K562 (cell line): ENCODE data around the gene AGGF1. TPM values are rescaled to one million over a fixed set of nuclear protein-coding genes. Genes with fewer than 3 reads are reported as not detected.

Experiments
- ATAC-seq: fragments of 200-7000 bp; cut with Tn5 transposase; 3 replicates; pipeline ENCODE4 v1.9.1; 2020; ENCODE audit warnings: moderate library complexity
- BruUV-seq: library from RNA; stranded (reverse); fragments of 400-500 nt; replicated peaks from 2 replicates; lab custom pipeline; 2021; lab: Mats Ljungman, UMichigan
- CTCF ChIA-PET: fragments of 300-600 bp; formaldehyde crosslinking; extraction: SDS; loops from one replicate; lab custom pipeline; 2021; ENCODE audit warnings: low intra/inter-chr PET ratio; lab: Yijun Ruan, JAX
- POLR2A ChIA-PET: fragments of 300-600, 350-650 bp; sonication (Branson Sonifier 250); formaldehyde crosslinking; extraction: SDS; loops from one replicate; lab custom pipeline; 2021; ENCODE audit warnings: antibody characterized with exemption, inconsistent platforms; lab: Yijun Ruan, JAX
- DNase-seq, 4 experiments: peaks; one replicate each; pipeline versions ENCODE4 v3.0.0 to v3.0.0-alpha.2; 2011 to 2018; ENCODE audit warnings: low spot score in 3 of 4, mixed read lengths in 3 of 4; ENCODE audit errors: extremely low read depth in 1 of 4
- FAIRE-seq: peaks from 2 replicates; lab custom pipeline; 2011; peaks lifted over from hg19 to GRCh38; lab: Jason Lieb, UNC
- H2AFZ ChIP-seq: 2 replicates; pipeline ENCODE4 v1.6.0; 2011; ENCODE audit warnings: low read depth, low read length, control low read depth, inconsistent platforms
- H3K27ac ChIP-seq: fragments of 200-600 bp; 3 replicates; pipeline ENCODE4 v1.8.0; 2011; ENCODE audit warnings: low read depth, mild to moderate bottlenecking, control low read depth, inconsistent platforms, low read length, moderate library complexity, mixed read lengths; ENCODE audit errors: extremely low read depth
- H3K27me3 ChIP-seq, 2 experiments: fragments of 300-600 bp in 1 of 2; 2 replicates in 1 of 2; 3 replicates in 1 of 2; pipeline versions ENCODE4 v1.6.0 to v1.8.0; 2011; ENCODE audit warnings: inconsistent platforms in 2 of 2, low read length in 2 of 2, mild to moderate bottlenecking in 1 of 2, mixed read lengths in 1 of 2, moderate library complexity in 1 of 2; ENCODE audit not compliant: control insufficient read depth in 2 of 2, insufficient read depth in 2 of 2
- H3K36me3 ChIP-seq: fragments of 300-600 bp; 3 replicates; pipeline ENCODE4 v1.8.0; 2011; ENCODE audit warnings: mild to moderate bottlenecking, low read length, inconsistent platforms; ENCODE audit not compliant: control insufficient read depth, insufficient read depth
- H3K4me1 ChIP-seq, 2 experiments: fragments of 200-600 bp in 1 of 2; replicated peaks in 1 of 2; 2 replicates in 1 of 2; 3 replicates in 1 of 2; pipeline versions ENCODE4 v1.5.1 to v1.8.0; 2011; ENCODE audit warnings: inconsistent platforms in 2 of 2, low read length in 2 of 2, mild to moderate bottlenecking in 1 of 2, mixed read lengths in 1 of 2, moderate library complexity in 1 of 2; ENCODE audit not compliant: control insufficient read depth in 2 of 2, insufficient read depth in 2 of 2
- H3K4me2 ChIP-seq: 2 replicates; pipeline ENCODE4 v1.6.1; 2011; ENCODE audit warnings: low read length, control low read depth, inconsistent platforms, mixed read lengths; ENCODE audit not compliant: insufficient read depth
- H3K4me3 ChIP-seq: fragments of 200-600 bp; sonication (generic), shearing (Covaris generic); 2 replicates; pipeline ENCODE4 v1.5.1; 2016; ENCODE audit warnings: control low read depth, inconsistent platforms
- H3K79me2 ChIP-seq: fragments of 200-600 bp; 3 replicates; pipeline ENCODE4 v1.8.0; 2011; ENCODE audit warnings: low read length, inconsistent platforms; ENCODE audit not compliant: control insufficient read depth, insufficient read depth
- H3K9ac ChIP-seq, 2 experiments: 2 replicates each; pipeline versions ENCODE4 v1.6.0 to v1.6.1; 2011; ENCODE audit warnings: low read depth in 2 of 2, low read length in 2 of 2, control low read depth in 1 of 2, inconsistent platforms in 1 of 2, mild to moderate bottlenecking in 1 of 2, mixed read lengths in 1 of 2; ENCODE audit not compliant: insufficient read depth in 1 of 2
- H3K9me1 ChIP-seq: one replicate; pipeline ENCODE4 v1.6.0; 2011; ENCODE audit warnings: inconsistent platforms, mild to moderate bottlenecking, low read length, moderate library complexity; ENCODE audit not compliant: control insufficient read depth, insufficient read depth
- H3K9me3 ChIP-seq: replicated peaks from 2 replicates; pipeline ENCODE4 v1.5.1; 2011; ENCODE audit warnings: low read depth, low read length, inconsistent platforms; ENCODE audit not compliant: control insufficient read depth, insufficient read depth
- H4K20me1 ChIP-seq: replicated peaks from 2 replicates; pipeline ENCODE4 v1.6.1; 2011; ENCODE audit warnings: low read length, inconsistent platforms, mixed read lengths; ENCODE audit not compliant: control insufficient read depth, insufficient read depth
- CREBBP ChIP-seq: IDR thresholded peaks from one replicate; pipeline ENCODE4 v1.6.1; 2012; ENCODE audit warnings: low read depth, mild to moderate bottlenecking, control low read depth, inconsistent platforms, low read length
- GTF2E2 ChIP-seq: fragments of 200-800 bp; sonication (Bioruptor generic); IDR thresholded peaks from 2 replicates; pipeline ENCODE4 v1.6.1; 2016; ENCODE audit warnings: missing genetic modification characterization, missing compliant biosample characterization
- SPI1 ChIP-seq: IDR thresholded peaks from 2 replicates; pipeline ENCODE4 v1.6.1; 2011; ENCODE audit warnings: low read depth, low read length, control low read depth, borderline replicate concordance
- TEAD2 ChIP-seq: fragments of 450-650 bp; IDR thresholded peaks from 2 replicates; pipeline ENCODE4 v1.6.1; 2016; ENCODE audit warnings: missing genetic modification characterization, control low read depth, missing compliant biosample characterization
- TEAD4 ChIP-seq, 2 experiments: sonication (generic) in 1 of 2; formaldehyde crosslinking in 1 of 2; IDR thresholded peaks; 2 replicates each; pipeline versions ENCODE4 v1.6.1 to v1.8.0; 2012 to 2022; ENCODE audit warnings: borderline replicate concordance in 1 of 2, inconsistent platforms in 1 of 2, low read length in 1 of 2, mild to moderate bottlenecking in 1 of 2, missing genetic modification reagents in 1 of 2
- TSC22D4 ChIP-seq: fragments of 450-650 bp; IDR thresholded peaks from 2 replicates; pipeline ENCODE4 v1.6.1; 2016; ENCODE audit warnings: missing genetic modification characterization, missing biosample characterization, control low read depth
- ZNF197 ChIP-seq: fragments of 200-800 bp; sonication (Bioruptor generic); IDR thresholded peaks from 2 replicates; pipeline ENCODE4 v1.6.1; 2016; ENCODE audit warnings: low read depth, missing genetic modification characterization, missing compliant biosample characterization
- ZNF584 ChIP-seq: fragments of 200-800 bp; sonication (Bioruptor generic); IDR thresholded peaks from 2 replicates; pipeline ENCODE4 v1.6.1; 2016; ENCODE audit warnings: low read depth, mild to moderate bottlenecking, missing genetic modification characterization, missing compliant biosample characterization
- WGBS: fragments of 100-300 bp; shearing (Covaris generic); methylation state at CpG from one replicate; pipeline ENCODE4 v1.1.6; 2016; ENCODE audit warnings: low coverage, mixed read lengths; ENCODE audit not compliant: insufficient coverage; ENCODE audit errors: missing lambda C conversion rate; 5-methylcytosine and 5-hydroxymethylcytosine counted together
- in situ Hi-C: fragments of 300-500 bp; cut with MboI; formaldehyde crosslinking; loops from 4 replicates; pipeline ENCODE4 v1.15.0; 2018; ENCODE audit warnings: inconsistent platforms, mixed read lengths
- intact Hi-C: fragments of 100-400 bp; cut with micrococcal nuclease; formaldehyde crosslinking; loops from 2 replicates; pipeline ENCODE4 v1.14.2; 2022
- polyA plus RNA-seq, 8 experiments: library from polyadenylated mRNA; depleted of rRNA in 4 of 8; stranded (reverse) in 5 of 8; unstranded in 3 of 8; fragments of >200 nt; fragmentation: Nextera tagmentation in 2 of 8; fragmentation: Illumina TruSeq in 1 of 8; extraction: Ambion mirVana in 2 of 8; extraction: Trizol in 1 of 8; gene quantifications; 2 replicates each; pipeline versions ENCODE4 v1.2.1 to v1.2.3, GENCODE V29; 2011 to 2014; ENCODE audit warnings: inconsistent platforms in 1 of 8, missing spikeins in 1 of 8
- total RNA-seq, 7 experiments: library from RNA; depleted of rRNA in 6 of 7; stranded (reverse); fragments of >200 nt in 6 of 7; fragmentation: Illumina TruSeq in 2 of 7; extraction: Trizol in 2 of 7; gene quantifications; 2 replicates each; pipeline versions ENCODE4 v1.2.1 to v1.2.3, GENCODE V29; 2011 to 2021; ENCODE audit warnings: low replicate concordance in 1 of 7
- TF ChIP-seq, protein P1 (sequence below): fragments of 250-450 bp; sonication (Bioruptor Pico); IDR thresholded peaks from 2 replicates; pipeline ENCODE4 v1.4.0; 2020; ENCODE audit warnings: mild to moderate bottlenecking, moderate library complexity
- TF ChIP-seq, protein P2 (sequence below): sonication (generic); formaldehyde crosslinking; IDR thresholded peaks from 2 replicates; pipeline ENCODE4 v1.8.0; 2022; ENCODE audit warnings: mild to moderate bottlenecking, low read depth, missing genetic modification reagents
- TF ChIP-seq, protein P3 (sequence below): sonication (generic); formaldehyde crosslinking; IDR thresholded peaks from 2 replicates; pipeline ENCODE4 v1.8.0; 2022; ENCODE audit warnings: mild to moderate bottlenecking, missing genetic modification reagents

Gene AGGF1
- total and polyA plus RNA-seq, 9 of the 15 experiments (the other 6 are each of a cell fraction or from before 2014, with no cell fraction given), result 5.2 to 20.4 (median 13.4) TPM

DNA sequence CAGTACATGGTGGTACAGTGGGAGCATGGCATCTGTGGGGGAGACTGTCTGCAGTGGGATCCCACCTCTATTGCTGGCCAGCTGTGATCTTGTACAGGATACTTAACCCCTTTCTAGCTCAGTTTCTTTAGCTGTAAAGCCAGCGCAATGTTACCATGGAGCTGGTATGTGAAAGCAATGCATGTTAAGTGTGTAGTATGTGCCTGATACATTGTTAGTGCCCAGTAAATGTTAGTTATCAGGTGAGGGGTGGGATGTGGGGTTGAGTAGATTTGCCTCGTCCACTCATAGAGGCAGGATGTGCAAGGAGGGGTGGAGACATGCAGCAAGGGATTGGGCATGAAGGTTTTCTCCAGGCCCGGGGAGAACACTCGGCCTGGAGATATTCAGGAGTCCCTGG is 44.5 kb downstream of the AGGF1 start:
- POLR2A ChIA-PET, result no interaction called here
- H3K9me1 ChIP-seq, result no peaks in the 10 kb centered on the region
- H3K27me3 ChIP-seq, result no peaks in the 10 kb centered on the region
- no peak overlapping the region for H3K9ac ChIP-seq
- H3K4me1 ChIP-seq, result peaks cover 0 to 13% of the 10 kb centered on the region in 2 experiments; a peak in 3 of 5 replicates
- H3K4me3 ChIP-seq, result no peak overlapping the region
- H4K20me1 ChIP-seq, result no peaks in the 10 kb centered on the region
- 63% methylated on average over 4 of the region's 4 CpGs for WGBS
- no peaks in the 10 kb centered on the region for H3K9me3 ChIP-seq
- H3K36me3 ChIP-seq, result no peaks in the 10 kb centered on the region
- in situ Hi-C loops, result no loop called here
- FAIRE-seq (no peak), ATAC-seq (no peak), DNase-seq (no peak)
- H3K79me2 ChIP-seq, result no peaks in the 10 kb centered on the region
- no peak overlapping the region for H3K4me2 ChIP-seq
- no peak overlapping the region for H2AFZ ChIP-seq
- CTCF ChIA-PET, result no interaction called here
- intact Hi-C loops, result no loop called here
- H3K27ac ChIP-seq, result no peak overlapping the region
- BruUV-seq, result no TSS peak
- TF ChIP-seq, protein P1, sequence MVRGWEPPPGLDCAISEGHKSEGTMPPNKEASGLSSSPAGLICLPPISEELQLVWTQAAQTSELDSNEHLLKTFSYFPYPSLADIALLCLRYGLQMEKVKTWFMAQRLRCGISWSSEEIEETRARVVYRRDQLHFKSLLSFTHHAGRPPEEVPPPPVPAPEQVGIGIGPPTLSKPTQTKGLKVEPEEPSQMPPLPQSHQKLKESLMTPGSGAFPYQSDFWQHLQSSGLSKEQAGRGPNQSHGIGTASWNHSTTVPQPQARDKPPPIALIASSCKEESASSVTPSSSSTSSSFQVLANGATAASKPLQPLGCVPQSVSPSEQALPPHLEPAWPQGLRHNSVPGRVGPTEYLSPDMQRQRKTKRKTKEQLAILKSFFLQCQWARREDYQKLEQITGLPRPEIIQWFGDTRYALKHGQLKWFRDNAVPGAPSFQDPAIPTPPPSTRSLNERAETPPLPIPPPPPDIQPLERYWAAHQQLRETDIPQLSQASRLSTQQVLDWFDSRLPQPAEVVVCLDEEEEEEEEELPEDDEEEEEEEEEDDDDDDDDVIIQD (CRISPR knock-in tag), result no peak
- TF ChIP-seq TEAD4 (IDR thresholded peaks at IDR 0.05; ENCODE audit: low read length), result no peak
- no peak for TF ChIP-seq TEAD4 (CRISPR knock-in tag; IDR thresholded peaks at IDR 0.05; ENCODE audit: borderline replicate concordance)
- no peak for TF ChIP-seq CREBBP
- TF ChIP-seq SPI1, result no peak
- TF ChIP-seq ZNF197 (CRISPR knock-in tag), result no peak
- TF ChIP-seq, protein P2, sequence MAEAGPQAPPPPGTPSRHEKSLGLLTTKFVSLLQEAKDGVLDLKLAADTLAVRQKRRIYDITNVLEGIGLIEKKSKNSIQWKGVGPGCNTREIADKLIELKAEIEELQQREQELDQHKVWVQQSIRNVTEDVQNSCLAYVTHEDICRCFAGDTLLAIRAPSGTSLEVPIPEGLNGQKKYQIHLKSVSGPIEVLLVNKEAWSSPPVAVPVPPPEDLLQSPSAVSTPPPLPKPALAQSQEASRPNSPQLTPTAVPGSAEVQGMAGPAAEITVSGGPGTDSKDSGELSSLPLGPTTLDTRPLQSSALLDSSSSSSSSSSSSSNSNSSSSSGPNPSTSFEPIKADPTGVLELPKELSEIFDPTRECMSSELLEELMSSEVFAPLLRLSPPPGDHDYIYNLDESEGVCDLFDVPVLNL (CRISPR knock-in tag), result no peak
- TF ChIP-seq ZNF584 (CRISPR knock-in tag), result no peak
- no peak for TF ChIP-seq TEAD2 (tag)
- no peak for TF ChIP-seq TSC22D4
- TF ChIP-seq, protein P3, sequence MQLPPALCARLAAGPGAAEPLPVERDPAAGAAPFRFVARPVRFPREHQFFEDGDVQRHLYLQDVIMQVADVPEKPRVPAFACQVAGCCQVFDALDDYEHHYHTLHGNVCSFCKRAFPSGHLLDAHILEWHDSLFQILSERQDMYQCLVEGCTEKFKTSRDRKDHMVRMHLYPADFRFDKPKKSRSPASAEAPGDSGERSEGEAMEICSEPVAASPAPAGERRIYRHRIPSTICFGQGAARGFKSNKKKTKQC, result no peak
- TF ChIP-seq GTF2E2 (tag), result no peak
